DND-41 (cell line): ENCODE measurements around the gene ADAMTS12.

Source experiments
- CTCF ChIP-seq: IDR thresholded peaks from 2 replicates; pipeline ENCODE4 v1.5.1; 2012; ENCODE audit warnings: borderline replicate concordance, low read length, moderate library complexity, mild to moderate bottlenecking; ENCODE audit not compliant: poor library complexity, severe bottlenecking; ENCODE audit errors: extremely low read depth
- EZH2 ChIP-seq: IDR thresholded peaks from 3 replicates; pipeline ENCODE4 v1.6.1; 2012; ENCODE audit warnings: borderline replicate concordance, low read depth, mild to moderate bottlenecking, moderate library complexity, low read length, inconsistent platforms; ENCODE audit not compliant: severe bottlenecking

GRCh38 chr5:33938881-33939280 is 47.1 kb upstream of the ADAMTS12 start:
- TF ChIP-seq EZH2 (no peak), CTCF (no peak)
